ENCODE results near the gene PCDH9.

The PCDH9 gene

GRCh38 chr13:67224148-67224846, 5.8 kb downstream of the PCDH9 start:
- peak; percentile 61 for DNase-seq

GRCh38 chr13:67223742-67224141, 6.4 kb downstream of the PCDH9 start:
- DNase-seq, result no peak

- DNase-seq, result no peak
Observed at GRCh38 chr13:67223024-67223423, 7.1 kb downstream of the PCDH9 start.

- no peak for DNase-seq
Observed at GRCh38 chr13:67221630-67222226, 8.4 kb downstream of the PCDH9 start.

- DNase-seq, result no peak
Observed at GRCh38 chr13:67219113-67219512, 11.0 kb downstream of the PCDH9 start.

- no peak for DNase-seq
Observed at GRCh38 chr13:67217880-67218279, 12.3 kb downstream of the PCDH9 start.

GRCh38 chr13:67216864-67217263, 13.3 kb downstream of the PCDH9 start:
- DNase-seq, result no peak

GRCh38 chr13:67210208-67210607, 19.9 kb downstream of the PCDH9 start:
- DNase-seq, result no peak

GRCh38 chr13:67208552-67208951, 21.6 kb downstream of the PCDH9 start:
- no peak for DNase-seq

GRCh38 chr13:67204764-67205163, 25.4 kb downstream of the PCDH9 start:
- DNase-seq, result no peak

- DNase-seq, result no peak
Observed at GRCh38 chr13:67200605-67201004, 29.5 kb downstream of the PCDH9 start.

- DNase-seq, result no peak
Observed at GRCh38 chr13:67200183-67200582, 30.0 kb downstream of the PCDH9 start.

GRCh38 chr13:67197704-67198103, 32.4 kb downstream of the PCDH9 start:
- no peak for DNase-seq

GRCh38 chr13:67193979-67194378, 36.2 kb downstream of the PCDH9 start:
- no peak for DNase-seq

- no peak for DNase-seq
Observed at GRCh38 chr13:67192751-67193150, 37.4 kb downstream of the PCDH9 start.

- DNase-seq, result no peak
Observed at GRCh38 chr13:67186995-67187569, 43.1 kb downstream of the PCDH9 start.

GRCh38 chr13:67184247-67184646, 45.9 kb downstream of the PCDH9 start:
- no peak for DNase-seq

- DNase-seq, result no peak
Observed at GRCh38 chr13:67183151-67183550, 47.0 kb downstream of the PCDH9 start.

GRCh38 chr13:67175836-67176459, 54.2 kb downstream of the PCDH9 start:
- no peak for DNase-seq

GRCh38 chr13:67168384-67168783, 61.8 kb downstream of the PCDH9 start:
- no peak for DNase-seq

GRCh38 chr13:67167420-67167819, 62.7 kb downstream of the PCDH9 start:
- no peak for DNase-seq

GRCh38 chr13:67161176-67161575, 69.0 kb downstream of the PCDH9 start:
- DNase-seq, result no peak

- DNase-seq, result no peak
Observed at GRCh38 chr13:67158903-67159302, 71.2 kb downstream of the PCDH9 start.

GRCh38 chr13:67156723-67157060, 73.4 kb downstream of the PCDH9 start:
- DNase-seq, result no peak

Measured in activated CD4-positive, alpha-beta T cell treated with anti-CD3 and anti-CD28 coated beads, Interleukin-2, Interleukin-6, amounts not matched to agents 100 ng/mL and 50 ng/mL, durations not matched to agents 16 hours and 8 hours (primary cell).